Measurements from ENCODE around the gene ARHGAP10.

The ARHGAP10 gene

GRCh38 chr4:148101235-148101634 lies 369.3 kb downstream of the ARHGAP10 start:
- Histone ChIP-seq H3K4me1 (no peaks in the 10 kb centered on the region), H3K27me3 (no peaks in the 10 kb centered on the region), H4K20me1 (no peaks in the 10 kb centered on the region), H3K4me2 (no peak overlapping the region), H3K27ac (no peak overlapping the region), H3K9me3 (replicated peaks in 1 of 11) (peaks cover 0 to 5% (median under 1%) of the 10 kb centered on the region in 11 experiments; a peak in 5 of 22 replicates), H3K36me3 (no peaks in the 10 kb centered on the region), H3K4me3 (no peak overlapping the region), H3K9ac (no peak overlapping the region)
- no peak for TF ChIP-seq Cebpa-rat (IDR thresholded peaks at IDR 0.05)

GRCh38 chr4:148101790-148102189 lies 369.9 kb downstream of the ARHGAP10 start:
- no peak overlapping the region for H3K4me3 ChIP-seq
- no peak overlapping the region for H3K9ac ChIP-seq
- no peaks in the 10 kb centered on the region for H4K20me1 ChIP-seq
- no peaks in the 10 kb centered on the region for H3K4me1 ChIP-seq
- no peak overlapping the region for H3K27ac ChIP-seq
- H3K9me3 ChIP-seq (replicated peaks in 1 of 11): peaks cover 0 to 8% (median 5%) of the 10 kb centered on the region in 11 experiments; a peak in 10 of 22 replicates
- H3K36me3 ChIP-seq: no peaks in the 10 kb centered on the region
- no peaks in the 10 kb centered on the region for H3K27me3 ChIP-seq
- H3K4me2 ChIP-seq: no peak overlapping the region
- TF ChIP-seq Cebpa-rat (IDR thresholded peaks at IDR 0.05): no peak

GRCh38 chr4:148103597-148104355 lies 371.9 kb downstream of the ARHGAP10 start:
- H3K36me3 ChIP-seq: no peaks in the 10 kb centered on the region
- H3K4me2 ChIP-seq: no peak overlapping the region
- H4K20me1 ChIP-seq: no peaks in the 10 kb centered on the region
- H3K4me3 ChIP-seq: no peak overlapping the region
- no peaks in the 10 kb centered on the region for H3K27me3 ChIP-seq
- no peak overlapping the region for H3K27ac ChIP-seq
- TF ChIP-seq Cebpa-rat (IDR thresholded peaks at IDR 0.05): no peak
- no peaks in the 10 kb centered on the region for H3K4me1 ChIP-seq
- H3K9me3 ChIP-seq (replicated peaks in 1 of 11): peaks cover 0 to 10% (median 5%) of the 10 kb centered on the region in 11 experiments; a peak in 10 of 22 replicates
- H3K9ac ChIP-seq: no peak overlapping the region

- H3K4me1 ChIP-seq: peaks cover 0 to 13% (median 10%) of the 10 kb centered on the region in 10 experiments; a peak in 10 of 20 replicates
- H3K4me2 ChIP-seq: no peak overlapping the region
- H3K27me3 ChIP-seq: no peaks in the 10 kb centered on the region
- peaks cover 0 to 10% (median 5%) of the 10 kb centered on the region in 11 experiments; a peak in 10 of 22 replicates for H3K9me3 ChIP-seq (replicated peaks in 1 of 11)
- H3K36me3 ChIP-seq: no peaks in the 10 kb centered on the region
- H3K27ac ChIP-seq: no peak overlapping the region
- H3K4me3 ChIP-seq: no peak overlapping the region
- H4K20me1 ChIP-seq: no peaks in the 10 kb centered on the region
- TF ChIP-seq Cebpa-rat (IDR thresholded peaks at IDR 0.05): no peak
- H3K9ac ChIP-seq: no peak overlapping the region
Measured at GRCh38 chr4:148108766-148109165, 376.9 kb downstream of the ARHGAP10 start.

- no peak overlapping the region for H3K9ac ChIP-seq
- no peak overlapping the region for H3K4me2 ChIP-seq
- no peak for TF ChIP-seq Cebpa-rat (IDR thresholded peaks at IDR 0.05)
- no peaks in the 10 kb centered on the region for H3K36me3 ChIP-seq
- H4K20me1 ChIP-seq: no peaks in the 10 kb centered on the region
- no peaks in the 10 kb centered on the region for H3K27me3 ChIP-seq
- H3K27ac ChIP-seq: no peak overlapping the region
- H3K4me1 ChIP-seq: peaks cover 0 to 13% (median 10%) of the 10 kb centered on the region in 10 experiments; a peak in 10 of 20 replicates
- peaks cover 0 to 10% (median 5%) of the 10 kb centered on the region in 11 experiments; a peak in 10 of 22 replicates for H3K9me3 ChIP-seq (replicated peaks in 1 of 11)
- no peak overlapping the region for H3K4me3 ChIP-seq
Measured at GRCh38 chr4:148109216-148109615, 377.3 kb downstream of the ARHGAP10 start.

- no peak overlapping the region for H3K27ac ChIP-seq
- H3K4me3 ChIP-seq: no peak overlapping the region
- peaks cover 0 to 13% (median 10%) of the 10 kb centered on the region in 10 experiments; a peak in 10 of 20 replicates for H3K4me1 ChIP-seq
- no peaks in the 10 kb centered on the region for H3K36me3 ChIP-seq
- peaks cover 0 to 10% (median 4%) of the 10 kb centered on the region in 11 experiments; a peak in 8 of 22 replicates for H3K9me3 ChIP-seq (replicated peaks in 1 of 11)
- H3K9ac ChIP-seq: no peak overlapping the region
- H4K20me1 ChIP-seq: no peaks in the 10 kb centered on the region
- H3K4me2 ChIP-seq: no peak overlapping the region
- no peaks in the 10 kb centered on the region for H3K27me3 ChIP-seq
- TF ChIP-seq Cebpa-rat (IDR thresholded peaks at IDR 0.05): no peak
Measured at GRCh38 chr4:148110169-148110568, 378.3 kb downstream of the ARHGAP10 start.

- TF ChIP-seq Cebpa-rat (IDR thresholded peaks at IDR 0.05): no peak
- H3K4me1 ChIP-seq: peaks cover 0 to 16% (median 10%) of the 10 kb centered on the region in 10 experiments; a peak in 10 of 20 replicates
- H3K36me3 ChIP-seq: no peaks in the 10 kb centered on the region
- no peaks in the 10 kb centered on the region for H3K9me3 ChIP-seq (replicated peaks in 1 of 11)
- H3K27me3 ChIP-seq: no peaks in the 10 kb centered on the region
- H3K27ac ChIP-seq: no peak overlapping the region
- peak overlapping the region in 6 of 11 experiments; percentile 3 to 57 (median 36); a peak in 9 of 22 replicates for H3K4me2 ChIP-seq
- no peak overlapping the region for H3K4me3 ChIP-seq
- H3K9ac ChIP-seq: no peak overlapping the region
- no peaks in the 10 kb centered on the region for H4K20me1 ChIP-seq
Measured at GRCh38 chr4:148112231-148112982, 380.5 kb downstream of the ARHGAP10 start.

- no peaks in the 10 kb centered on the region for H4K20me1 ChIP-seq
- no peak overlapping the region for H3K9ac ChIP-seq
- H3K27ac ChIP-seq: no peak overlapping the region
- H3K4me2 ChIP-seq: no peak overlapping the region
- H3K4me1 ChIP-seq: peaks cover 0 to 16% (median 10%) of the 10 kb centered on the region in 10 experiments; a peak in 10 of 20 replicates
- TF ChIP-seq Cebpa-rat (IDR thresholded peaks at IDR 0.05): no peak
- no peaks in the 10 kb centered on the region for H3K9me3 ChIP-seq (replicated peaks in 1 of 11)
- H3K27me3 ChIP-seq: no peaks in the 10 kb centered on the region
- H3K4me3 ChIP-seq: no peak overlapping the region
- no peaks in the 10 kb centered on the region for H3K36me3 ChIP-seq
Measured at GRCh38 chr4:148114436-148114835, 382.5 kb downstream of the ARHGAP10 start.

GRCh38 chr4:148116264-148116663 lies 384.4 kb downstream of the ARHGAP10 start:
- H3K27ac ChIP-seq: no peak overlapping the region
- H4K20me1 ChIP-seq: no peaks in the 10 kb centered on the region
- H3K9ac ChIP-seq: no peak overlapping the region
- no peaks in the 10 kb centered on the region for H3K36me3 ChIP-seq
- peaks cover 0 to 16% (median 10%) of the 10 kb centered on the region in 10 experiments; a peak in 10 of 20 replicates for H3K4me1 ChIP-seq
- no peaks in the 10 kb centered on the region for H3K27me3 ChIP-seq
- no peaks in the 10 kb centered on the region; a peak in 2 of 22 replicates for H3K9me3 ChIP-seq (replicated peaks in 1 of 11)
- no peak overlapping the region for H3K4me2 ChIP-seq
- no peak overlapping the region for H3K4me3 ChIP-seq
- TF ChIP-seq Cebpa-rat (IDR thresholded peaks at IDR 0.05): no peak

All from BLaER1 treated with 17β-estradiol and CSF1 and Interleukin-3, amounts not matched to agents 10 nM and 100 nM (cell line).